Ectodermal cell (in vitro differentiated cells): ENCODE measurements around the gene PCDHB7. TPM values are rescaled to one million over a fixed set of nuclear protein-coding genes. Genes with fewer than 3 reads are reported as not detected.
"Not testable (repeated sequence)": the region's sequence is repeated elsewhere in the genome, so short reads cannot be mapped to it uniquely, and the experiment has no call there.

ENCODE experiments used
- H3K27ac ChIP-seq: 2 replicates; pipeline ENCODE4 v1.7.0; 2013; ENCODE audit warnings: mild to moderate bottlenecking, low read depth, low read length; ENCODE audit not compliant: insufficient read depth, poor library complexity, severe bottlenecking
- H3K27me3 ChIP-seq: 2 replicates; pipeline ENCODE4 v1.7.0; 2013; ENCODE audit warnings: mild to moderate bottlenecking, low read length; ENCODE audit not compliant: insufficient read depth, control insufficient read depth, poor library complexity, severe bottlenecking
- H3K36me3 ChIP-seq: one replicate; pipeline ENCODE4 v1.7.0; 2013; ENCODE audit warnings: low read length; ENCODE audit not compliant: control insufficient read depth, insufficient read depth
- H3K4me1 ChIP-seq: one replicate; pipeline ENCODE4 v1.7.0; 2013; ENCODE audit warnings: low read length; ENCODE audit not compliant: control insufficient read depth, insufficient read depth
- H3K4me3 ChIP-seq: 2 replicates; pipeline ENCODE4 v1.7.0; 2013; ENCODE audit warnings: low read depth, low read length, control low read depth; ENCODE audit not compliant: insufficient read depth
- H3K9me3 ChIP-seq: 2 replicates; pipeline ENCODE4 v1.7.0; 2013; ENCODE audit warnings: mild to moderate bottlenecking, low read length, moderate library complexity; ENCODE audit not compliant: control insufficient read depth
- WGBS, 2 experiments: methylation state at CpG; one replicate each; pipeline ENCODE4 v1.1.7; 2013; ENCODE audit warnings: missing lambda C conversion rate in 2 of 2; 5-methylcytosine and 5-hydroxymethylcytosine counted together
- polyA plus RNA-seq, 4 experiments: library from polyadenylated mRNA; stranded (reverse); fragments of 50-300 nt; gene quantifications; one replicate each; pipeline ENCODE4 v1.2.3, GENCODE V29; 2013

Gene PCDHB7
- 0.46 TPM for polyA plus RNA-seq (2013, experiment 1 of 4)
- polyA plus RNA-seq (2013, experiment 2 of 4): 0.50 TPM
- 0.27 TPM for polyA plus RNA-seq (2013, experiment 3 of 4)
- polyA plus RNA-seq (2013, experiment 4 of 4): 0.32 TPM

GRCh38 chr5:141172381-141173204 is at the start of gene PCDHB7:
TSS of gene PCDHB7 (plus strand) at chr5:141172644. CDS start at chr5:141172836, 192 bp downstream.
- no peak within 1 kb of the TSS for H3K4me3 ChIP-seq
- WGBS, 2 experiments: 81% methylated on average over 19 to 20 of the region's 20 CpGs
- no peak within 1 kb of the TSS for H3K27ac ChIP-seq
- no peaks in the 10 kb centered on the region for H3K9me3 ChIP-seq
- no peaks in the 10 kb centered on the region for H3K36me3 ChIP-seq
- H3K4me1 ChIP-seq: no peaks in the 10 kb centered on the region
- H3K27me3 ChIP-seq: no peaks in the 10 kb centered on the region

DNA sequence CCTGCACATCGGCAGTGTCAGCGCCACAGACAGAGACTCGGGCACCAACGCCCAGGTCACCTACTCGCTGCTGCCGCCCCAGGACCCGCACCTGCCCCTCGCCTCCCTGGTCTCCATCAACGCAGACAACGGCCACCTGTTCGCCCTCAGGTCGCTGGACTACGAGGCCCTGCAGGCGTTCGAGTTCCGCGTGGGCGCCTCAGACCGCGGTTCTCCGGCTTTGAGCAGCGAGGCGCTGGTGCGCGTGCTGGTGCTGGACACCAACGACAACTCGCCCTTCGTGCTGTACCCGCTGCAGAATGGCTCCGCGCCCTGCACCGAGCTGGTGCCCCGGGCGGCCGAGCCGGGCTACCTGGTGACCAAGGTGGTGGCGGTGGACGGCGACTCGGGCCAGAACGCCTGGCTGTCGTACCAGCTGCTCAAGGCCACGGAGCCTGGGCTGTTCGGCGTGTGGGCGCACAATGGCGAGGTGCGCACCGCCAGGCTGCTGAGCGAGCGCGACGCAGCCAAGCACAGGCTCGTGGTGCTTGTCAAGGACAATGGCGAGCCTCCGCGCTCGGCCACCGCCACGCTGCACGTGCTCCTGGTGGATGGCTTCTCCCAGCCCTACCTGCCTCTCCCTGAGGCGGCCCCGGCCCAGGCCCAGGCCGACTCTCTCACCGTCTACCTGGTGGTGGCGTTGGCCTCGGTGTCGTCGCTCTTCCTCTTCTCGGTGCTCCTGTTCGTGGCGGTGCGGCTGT is 48.9 kb upstream of the PCDHB7 start:
- not testable (repeated sequence) for H3K4me3 ChIP-seq, H3K27ac ChIP-seq, H3K4me1 ChIP-seq, H3K36me3 ChIP-seq, H3K27me3 ChIP-seq, H3K9me3 ChIP-seq
- WGBS, 2 experiments: 95 to 96% methylated on average over 55 to 57 of the region's 73 CpGs

DNA sequence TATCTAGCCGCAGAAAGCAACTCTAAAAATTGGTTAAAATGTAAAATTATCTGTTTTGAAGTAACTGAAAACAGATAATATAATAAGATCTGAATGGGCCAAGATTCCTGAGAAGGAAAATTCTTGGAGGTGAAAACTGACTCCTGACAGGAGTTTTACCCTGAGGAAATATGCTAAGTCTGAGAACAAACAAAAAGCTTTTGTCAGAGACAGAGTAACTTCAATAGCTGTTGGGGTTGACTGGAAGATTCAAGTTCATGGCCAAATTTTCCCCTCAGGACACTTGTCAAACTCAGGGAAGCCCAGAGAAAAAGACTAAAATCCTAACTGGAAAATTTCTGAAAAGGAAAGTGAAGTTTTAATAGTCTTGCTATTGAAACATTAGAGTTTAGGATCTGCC is 45.1 kb upstream of the PCDHB7 start:
- Histone ChIP-seq H3K9me3 (no peaks in the 10 kb centered on the region), H3K4me3 (no peak overlapping the region), H3K4me1 (no peaks in the 10 kb centered on the region), H3K27me3 (no peaks in the 10 kb centered on the region), H3K27ac (no peak overlapping the region), H3K36me3 (no peaks in the 10 kb centered on the region)
- 92 to 100% methylated on average over 1 of the region's 1 CpG for WGBS, 2 experiments

- peaks cover 5% of the 10 kb centered on the region for H3K9me3 ChIP-seq
- no peak within 1 kb of the TSS for H3K27ac ChIP-seq
- no peaks in the 10 kb centered on the region for H3K36me3 ChIP-seq
- H3K27me3 ChIP-seq: no peaks in the 10 kb centered on the region
- no peaks in the 10 kb centered on the region for H3K4me1 ChIP-seq
- H3K4me3 ChIP-seq: no peak within 1 kb of the TSS
- 89% methylated on average over 22 of the region's 22 CpGs for WGBS, 2 experiments
These were observed 37.3 kb upstream of the PCDHB7 start, which contains the start of gene PCDHB5 for GRCh38 chr5:141135030-141135717. TSS of gene PCDHB5 (plus strand) at chr5:141135206. CDS start at chr5:141135435, 229 bp downstream.

GRCh38 chr5:141135718-141136266 is 36.7 kb upstream of the PCDHB7 start:
- H3K4me3 ChIP-seq: no peak overlapping the region
- no peaks in the 10 kb centered on the region for H3K27me3 ChIP-seq
- H3K9me3 ChIP-seq: peaks cover 5% of the 10 kb centered on the region
- H3K36me3 ChIP-seq: no peaks in the 10 kb centered on the region
- no peaks in the 10 kb centered on the region for H3K4me1 ChIP-seq
- H3K27ac ChIP-seq: no peak overlapping the region
- 95 to 97% methylated on average over 19 of the region's 19 CpGs for WGBS, 2 experiments

DNA sequence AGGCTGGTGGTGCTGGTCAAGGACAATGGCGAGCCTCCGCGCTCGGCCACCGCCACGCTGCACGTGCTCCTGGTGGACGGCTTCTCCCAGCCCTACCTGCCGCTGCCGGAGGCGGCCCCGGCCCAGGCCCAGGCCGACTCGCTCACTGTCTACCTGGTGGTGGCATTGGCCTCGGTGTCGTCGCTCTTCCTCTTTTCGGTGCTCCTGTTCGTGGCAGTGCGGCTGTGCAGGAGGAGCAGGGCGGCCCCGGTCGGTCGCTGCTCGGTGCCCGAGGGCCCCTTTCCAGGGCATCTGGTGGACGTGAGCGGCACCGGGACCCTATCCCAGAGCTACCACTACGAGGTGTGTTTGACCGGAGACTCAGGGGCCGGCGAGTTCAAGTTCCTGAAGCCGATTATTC is 35.1 kb upstream of the PCDHB7 start:
- H3K4me1 ChIP-seq, H3K36me3 ChIP-seq, H3K4me3 ChIP-seq, H3K27ac ChIP-seq, H3K27me3 ChIP-seq, H3K9me3 ChIP-seq: not testable (repeated sequence)
- WGBS, 2 experiments: 95% methylated on average over 34 of the region's 34 CpGs

- H3K9me3 ChIP-seq: no peaks in the 10 kb centered on the region
- no peak within 1 kb of the TSS for H3K4me3 ChIP-seq
- H3K27me3 ChIP-seq: no peaks in the 10 kb centered on the region
- WGBS, 2 experiments: 90 to 93% methylated on average over 18 of the region's 18 CpGs
- H3K36me3 ChIP-seq: peaks cover 4% of the 10 kb centered on the region
- no peak within 1 kb of the TSS for H3K27ac ChIP-seq
- no peaks in the 10 kb centered on the region for H3K4me1 ChIP-seq
These were observed 22.6 kb upstream of the PCDHB7 start, which contains the start of gene PCDHB6 for GRCh38 chr5:141149812-141150211. TSS of gene PCDHB6 (plus strand) at chr5:141150057. CDS start at chr5:141150258, 201 bp downstream.

GRCh38 chr5:141150224-141150992 is 22.0 kb upstream of the PCDHB7 start:
- H3K4me3 ChIP-seq: no peak overlapping the region

GRCh38 chr5:141150993-141151325 is 21.5 kb upstream of the PCDHB7 start:
- 92 to 94% methylated on average over 13 of the region's 13 CpGs for WGBS, 2 experiments
- peaks cover 4% of the 10 kb centered on the region for H3K36me3 ChIP-seq
- no peaks in the 10 kb centered on the region for H3K9me3 ChIP-seq

More at GRCh38 chr5:141150224-141150992, 22.0 kb upstream of the PCDHB7 start:
- Histone ChIP-seq H3K27me3 (no peaks in the 10 kb centered on the region), H3K36me3 (peaks cover 4% of the 10 kb centered on the region), H3K4me1 (no peaks in the 10 kb centered on the region), H3K27ac (no peak overlapping the region), H3K9me3 (no peaks in the 10 kb centered on the region)
- 95 to 96% methylated on average over 33 of the region's 33 CpGs for WGBS, 2 experiments

More at GRCh38 chr5:141150993-141151325, 21.5 kb upstream of the PCDHB7 start:
- Histone ChIP-seq H3K4me1 (no peaks in the 10 kb centered on the region), H3K4me3 (no peak overlapping the region), H3K27ac (no peak overlapping the region), H3K27me3 (no peaks in the 10 kb centered on the region)
